Central memory CD8-positive, alpha-beta T cell (primary cell): ENCODE measurements around the gene COBLL1.

Source experiments
- ATAC-seq: fragments of 150-1000 bp; cut with Tn5 transposase; replicated peaks from 2 replicates; pipeline ENCODE4 v1.10.0; 2022; ENCODE audit warnings: mild to moderate bottlenecking, moderate FRiP score, moderate number of reproducible peaks; ENCODE audit not compliant: poor library complexity, severe bottlenecking; ENCODE audit errors: extremely low read depth
- DNase-seq, 2 donors: peaks; one replicate each; pipeline ENCODE4 v3.0.0; 2021; ENCODE audit warnings: low spot score in 2 of 2
- H3K27ac Mint-ChIP-seq: one replicate; pipeline ENCODE4 v1.8.0; 2022; ENCODE audit warnings: low read depth, mild to moderate bottlenecking, moderate library complexity, mixed read lengths
- H3K27me3 Mint-ChIP-seq: one replicate; pipeline ENCODE4 v1.8.0; 2022; ENCODE audit warnings: mixed read lengths
- H3K36me3 Mint-ChIP-seq: one replicate; pipeline ENCODE4 v1.8.0; 2022; ENCODE audit warnings: mild to moderate bottlenecking, moderate library complexity, mixed read lengths; ENCODE audit not compliant: insufficient read depth
- H3K4me1 Mint-ChIP-seq: one replicate; pipeline ENCODE4 v1.8.0; 2022; ENCODE audit warnings: mixed read lengths
- H3K4me3 Mint-ChIP-seq: one replicate; pipeline ENCODE4 v1.8.0; 2022; ENCODE audit warnings: mild to moderate bottlenecking, moderate library complexity, mixed read lengths
- H3K9me3 Mint-ChIP-seq: one replicate; pipeline ENCODE4 v1.8.0; 2022; ENCODE audit warnings: mixed read lengths

Gene COBLL1

DNA sequence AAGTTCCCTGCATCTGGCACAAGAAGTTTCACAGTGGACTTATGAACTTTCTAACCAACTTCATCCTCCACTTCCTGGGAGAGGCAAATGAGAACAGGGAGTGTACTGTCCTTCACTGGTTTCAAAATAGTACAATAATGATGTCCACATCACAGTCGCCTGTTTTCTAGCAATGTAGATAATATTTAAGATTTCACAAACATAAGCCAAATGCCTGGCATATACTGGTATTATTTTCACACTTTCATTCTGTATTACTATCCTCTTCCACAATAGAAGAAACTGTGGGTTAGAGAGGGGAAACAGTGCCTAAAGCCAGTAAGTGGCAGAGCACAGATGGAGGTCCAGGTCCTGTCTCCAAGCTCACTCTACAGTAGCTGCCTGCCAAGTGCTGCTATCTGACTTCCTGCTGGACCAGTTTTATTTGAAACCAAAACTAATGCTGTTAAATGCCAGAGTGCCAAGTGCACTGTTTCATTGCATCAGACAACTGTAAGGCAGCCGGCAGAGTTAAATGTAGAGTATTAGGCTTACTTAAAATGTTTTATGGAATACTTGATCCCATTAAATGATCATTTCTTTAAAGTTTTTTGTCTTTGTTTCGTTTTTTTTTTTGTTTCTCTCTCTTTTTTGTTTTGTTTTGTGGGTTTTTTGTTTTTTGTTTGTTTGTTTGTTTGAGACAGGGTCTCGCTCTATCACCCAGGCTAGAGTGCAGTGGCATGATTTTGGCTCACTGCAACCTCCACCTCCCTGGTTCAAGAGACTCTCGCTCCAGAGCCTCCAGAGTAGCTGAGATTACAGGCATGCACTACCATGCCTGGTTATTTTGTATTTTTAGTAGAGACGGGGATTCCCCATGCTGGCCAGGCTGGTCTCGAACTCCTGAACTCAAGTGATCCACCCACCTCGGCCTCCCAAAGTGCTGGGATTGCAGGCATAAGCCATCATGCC, 15.1 kb downstream of the COBLL1 start:
- ATAC-seq: no peak
- no peak overlapping the region for H3K27ac Mint-ChIP-seq
- H3K4me3 Mint-ChIP-seq: no peak overlapping the region
- no peaks in the 10 kb centered on the region for H3K36me3 Mint-ChIP-seq
- no peaks in the 10 kb centered on the region for H3K4me1 Mint-ChIP-seq
- DNase-seq: no peak
- peaks cover 5% of the 10 kb centered on the region for H3K9me3 Mint-ChIP-seq
- H3K27me3 Mint-ChIP-seq: no peaks in the 10 kb centered on the region

DNA sequence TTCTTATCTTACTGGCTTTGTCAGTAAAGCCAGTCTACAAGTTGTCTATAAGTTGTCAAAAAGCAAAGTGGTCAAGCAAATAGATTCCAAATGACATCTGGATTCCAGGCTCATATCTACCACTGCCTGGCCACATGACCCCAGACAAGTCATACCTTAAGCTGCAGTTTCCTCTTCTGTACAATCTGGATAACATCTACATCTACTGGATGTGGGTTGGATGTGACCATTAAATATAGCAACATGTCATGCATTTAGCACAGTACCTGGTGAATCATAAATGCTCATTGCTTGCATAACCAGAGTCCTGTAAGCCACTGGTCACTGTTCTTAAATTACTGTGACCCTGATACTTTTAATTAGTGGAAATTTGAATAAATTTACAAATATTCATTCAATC, 16.8 kb downstream of the COBLL1 start:
- Mint-ChIP-seq H3K4me3 (no peak overlapping the region), H3K27me3 (no peaks in the 10 kb centered on the region), H3K36me3 (no peaks in the 10 kb centered on the region), H3K27ac (no peak overlapping the region), H3K4me1 (no peaks in the 10 kb centered on the region), H3K9me3 (peaks cover 5% of the 10 kb centered on the region)
- ATAC-seq (no peak), DNase-seq (no peak)

DNA sequence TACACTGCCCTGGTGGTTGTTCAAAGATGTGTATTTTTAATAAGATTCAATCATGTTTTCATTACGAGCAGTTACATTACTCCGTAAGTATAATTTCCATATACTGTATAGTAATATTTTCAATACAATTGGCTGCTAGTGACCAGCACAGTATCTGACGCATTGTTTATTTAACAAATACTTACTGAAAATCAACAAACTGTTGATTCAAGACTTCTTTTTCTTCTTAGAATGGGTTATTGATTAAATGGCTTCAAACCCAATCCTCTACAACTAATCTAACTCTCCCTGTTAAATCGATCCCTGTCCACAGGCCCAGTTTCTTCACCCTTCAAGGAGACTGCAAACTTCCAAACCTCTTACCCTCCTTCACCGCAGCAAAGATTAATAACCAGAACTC, 18.5 kb downstream of the COBLL1 start:
- Mint-ChIP-seq H3K27ac (no peak overlapping the region), H3K36me3 (no peaks in the 10 kb centered on the region), H3K9me3 (peaks cover 5% of the 10 kb centered on the region), H3K4me1 (no peaks in the 10 kb centered on the region), H3K27me3 (no peaks in the 10 kb centered on the region), H3K4me3 (no peak overlapping the region)
- DNase-seq: no peak
- ATAC-seq: no peak

DNA sequence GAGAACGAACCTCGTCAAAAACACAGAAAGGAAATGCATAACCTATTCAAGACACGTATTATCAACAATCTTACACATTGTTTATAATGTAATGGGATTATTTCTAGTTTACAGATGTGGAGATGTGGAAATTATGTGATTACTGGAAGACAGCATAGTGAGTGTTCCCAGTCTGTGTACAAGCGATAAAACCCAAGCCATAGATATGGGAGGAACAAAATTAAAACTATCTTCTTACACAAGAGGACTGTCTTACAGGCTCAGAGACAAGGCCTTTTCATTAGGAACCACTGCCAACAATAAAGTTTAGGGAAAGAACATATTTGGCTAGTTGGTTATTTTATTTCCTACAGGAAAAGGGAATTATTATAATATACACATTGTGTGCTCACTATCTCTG, 20.3 kb downstream of the COBLL1 start:
- H3K27ac Mint-ChIP-seq: no peak overlapping the region
- no peaks in the 10 kb centered on the region for H3K27me3 Mint-ChIP-seq
- H3K4me3 Mint-ChIP-seq: no peak overlapping the region
- DNase-seq: no peak
- peaks cover 5% of the 10 kb centered on the region for H3K9me3 Mint-ChIP-seq
- no peaks in the 10 kb centered on the region for H3K36me3 Mint-ChIP-seq
- ATAC-seq: no peak
- no peaks in the 10 kb centered on the region for H3K4me1 Mint-ChIP-seq

DNA sequence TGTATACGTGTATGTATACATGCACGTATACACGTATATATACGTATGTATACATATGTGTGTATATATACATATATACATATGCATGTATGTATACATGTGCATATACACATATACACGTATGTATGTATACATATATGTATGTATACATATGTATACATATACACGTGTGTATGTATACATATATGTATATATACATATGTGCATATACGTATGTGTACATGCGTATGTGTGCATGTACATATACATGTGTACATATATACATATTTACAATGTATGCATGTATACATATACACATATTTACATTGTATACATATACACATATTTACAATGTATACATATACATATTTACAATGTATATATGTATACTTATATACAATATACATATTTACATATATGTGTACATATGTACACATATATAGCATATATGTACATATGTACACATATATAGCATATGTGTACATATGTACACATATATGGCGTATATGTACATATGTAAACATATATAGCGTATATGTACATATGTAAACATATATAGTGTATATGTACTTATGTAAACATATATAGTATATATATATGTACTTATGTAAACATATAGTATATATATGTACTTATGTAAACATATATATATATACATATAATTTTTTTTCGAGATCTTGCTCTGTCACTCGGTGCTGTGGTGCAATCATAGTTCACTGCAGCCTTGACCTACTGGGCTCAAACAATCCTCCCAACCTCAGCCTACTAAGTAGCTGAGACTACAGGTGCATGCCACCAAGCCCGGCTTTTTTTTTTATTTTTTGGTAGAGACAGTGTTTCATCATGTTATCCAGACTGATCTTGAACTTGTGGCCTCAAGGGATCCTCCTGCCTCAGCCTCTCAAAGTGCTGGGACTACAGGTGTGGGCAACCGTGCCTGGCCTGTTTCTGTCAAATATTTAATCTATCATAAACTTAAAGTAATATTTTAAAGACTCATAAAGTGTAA, 23.2 kb downstream of the COBLL1 start:
- Mint-ChIP-seq H3K27me3 (no peaks in the 10 kb centered on the region), H3K4me1 (no peaks in the 10 kb centered on the region), H3K36me3 (no peaks in the 10 kb centered on the region), H3K27ac (no peak overlapping the region), H3K4me3 (no peak overlapping the region), H3K9me3 (peaks cover 4% of the 10 kb centered on the region)
- no peak for DNase-seq
- ATAC-seq: no peak

DNA sequence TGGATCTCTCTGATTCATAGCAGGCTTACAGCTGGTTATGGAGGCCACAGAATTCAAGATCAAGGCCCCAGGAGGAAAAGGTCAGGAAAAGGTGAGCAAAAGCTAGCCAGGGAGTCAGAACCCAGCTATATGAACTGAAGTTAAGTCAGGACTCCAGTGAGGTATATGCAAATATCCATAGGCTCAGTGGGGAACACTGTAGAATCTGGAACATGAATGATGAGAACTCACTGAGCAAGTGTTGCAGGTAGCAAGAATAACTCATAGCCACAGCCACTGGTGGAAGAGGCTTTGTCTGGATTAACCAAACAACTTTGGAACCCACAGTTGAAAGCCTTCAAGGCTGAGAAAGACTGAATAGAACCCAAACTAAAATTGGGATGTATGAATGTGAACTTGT, 24.7 kb downstream of the COBLL1 start:
- no peak for ATAC-seq
- no peaks in the 10 kb centered on the region for H3K9me3 Mint-ChIP-seq
- H3K4me3 Mint-ChIP-seq: no peak overlapping the region
- no peaks in the 10 kb centered on the region for H3K27me3 Mint-ChIP-seq
- H3K36me3 Mint-ChIP-seq: no peaks in the 10 kb centered on the region
- H3K27ac Mint-ChIP-seq: no peak overlapping the region
- no peak for DNase-seq
- no peaks in the 10 kb centered on the region for H3K4me1 Mint-ChIP-seq

DNA sequence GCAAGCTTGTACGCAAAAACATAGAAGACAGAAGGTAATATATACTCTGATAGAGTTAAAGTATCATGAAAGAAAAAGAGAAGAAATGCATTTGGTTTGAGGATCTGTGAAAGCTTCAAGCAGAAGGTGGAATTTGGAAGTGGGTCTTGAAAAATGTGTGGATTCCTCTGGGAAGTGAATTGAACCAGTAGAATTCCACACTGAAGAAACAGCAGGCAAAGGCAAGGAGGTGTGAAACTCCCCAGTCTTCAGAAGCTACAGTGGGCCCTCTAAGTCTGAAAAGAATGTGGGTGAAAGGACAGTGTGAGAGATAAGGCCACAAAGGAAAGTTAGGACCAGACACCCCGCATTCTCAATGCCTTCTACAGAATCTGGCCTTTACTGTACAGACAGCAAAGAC, 25.6 kb downstream of the COBLL1 start:
- Mint-ChIP-seq H3K36me3 (no peaks in the 10 kb centered on the region), H3K4me1 (no peaks in the 10 kb centered on the region), H3K4me3 (no peak overlapping the region), H3K9me3 (no peaks in the 10 kb centered on the region), H3K27ac (no peak overlapping the region), H3K27me3 (no peaks in the 10 kb centered on the region)
- no peak for DNase-seq
- ATAC-seq: no peak

DNA sequence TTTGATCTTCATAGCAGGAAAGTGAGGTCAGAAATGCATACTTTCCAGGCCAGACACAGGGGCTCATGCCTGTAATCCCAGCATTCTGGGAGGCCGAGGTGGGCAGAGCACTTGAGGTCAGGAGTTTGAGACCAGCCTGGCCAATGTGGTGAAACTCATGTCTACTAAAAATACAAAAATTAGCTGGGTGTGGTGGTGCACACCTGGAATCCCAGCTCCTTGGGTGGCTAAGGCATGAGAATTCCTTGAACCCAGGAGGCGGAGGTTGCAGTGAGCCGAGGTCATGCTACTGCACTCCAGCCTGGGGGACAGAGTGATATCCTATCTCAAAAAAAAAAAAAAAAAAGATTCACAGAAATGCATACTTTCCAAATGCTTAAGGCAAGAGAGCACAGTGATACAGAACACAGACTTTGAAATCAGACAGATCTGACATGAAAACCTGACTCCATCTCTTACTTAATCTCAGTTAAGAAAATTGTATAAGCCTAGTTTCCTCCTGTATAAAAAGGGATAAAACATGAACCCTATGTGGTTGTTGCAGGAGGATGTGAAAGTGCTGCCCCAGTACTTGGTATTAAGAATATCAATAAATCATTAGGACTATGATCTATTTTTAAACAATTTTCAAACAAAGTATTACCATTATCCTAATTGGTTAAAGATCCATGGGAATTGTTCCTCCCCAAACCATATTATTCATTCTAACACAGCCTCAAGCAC, 26.4 kb downstream of the COBLL1 start:
- Mint-ChIP-seq H3K36me3 (no peaks in the 10 kb centered on the region), H3K4me3 (no peak overlapping the region), H3K27ac (no peak overlapping the region), H3K4me1 (no peaks in the 10 kb centered on the region), H3K9me3 (no peaks in the 10 kb centered on the region), H3K27me3 (no peaks in the 10 kb centered on the region)
- ATAC-seq: no peak
- no peak for DNase-seq

DNA sequence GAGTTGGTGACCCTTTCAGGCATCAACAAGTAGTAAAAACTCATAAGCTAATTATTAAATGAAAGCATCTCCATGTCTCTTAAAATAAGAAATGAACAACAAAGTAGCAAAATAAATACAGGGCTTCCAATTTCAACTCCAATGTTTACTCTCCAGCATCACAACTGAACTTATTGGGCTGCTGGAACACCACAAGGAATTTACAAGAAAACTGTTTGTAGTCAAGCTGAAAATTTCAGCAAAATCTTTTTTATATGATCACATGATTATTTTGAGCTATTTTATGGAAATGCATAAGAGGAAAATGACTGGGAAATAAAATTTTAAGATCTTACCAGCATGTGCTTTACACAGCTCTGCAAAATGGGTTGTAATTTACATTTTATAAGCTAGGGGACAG, 28.1 kb downstream of the COBLL1 start:
- no peak overlapping the region for H3K4me3 Mint-ChIP-seq
- H3K4me1 Mint-ChIP-seq: no peaks in the 10 kb centered on the region
- H3K9me3 Mint-ChIP-seq: no peaks in the 10 kb centered on the region
- no peak overlapping the region for H3K27ac Mint-ChIP-seq
- H3K27me3 Mint-ChIP-seq: no peaks in the 10 kb centered on the region
- ATAC-seq (no peak), DNase-seq (no peak)
- H3K36me3 Mint-ChIP-seq: no peaks in the 10 kb centered on the region

DNA sequence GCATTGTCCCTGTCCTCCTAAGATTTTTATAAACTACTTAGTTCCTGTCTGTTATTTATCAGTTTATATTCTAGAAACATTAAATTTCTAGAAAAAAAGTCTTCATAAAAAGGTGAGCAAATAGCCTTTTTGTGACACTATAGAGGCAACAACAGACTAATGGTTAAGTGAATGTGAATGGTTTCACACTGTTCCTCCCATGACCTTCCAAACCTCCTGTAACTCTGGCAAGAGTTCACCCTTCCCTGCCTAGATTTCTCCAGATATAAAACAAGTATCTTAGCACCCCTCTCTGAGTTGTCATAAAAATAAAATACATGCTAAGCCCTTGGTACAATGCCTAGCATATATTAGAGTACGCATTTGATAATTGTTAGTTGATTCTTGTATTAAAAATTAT, 29.2 kb downstream of the COBLL1 start:
- no peak overlapping the region for H3K4me3 Mint-ChIP-seq
- H3K36me3 Mint-ChIP-seq: no peaks in the 10 kb centered on the region
- ATAC-seq (no peak), DNase-seq (no peak)
- no peak overlapping the region for H3K27ac Mint-ChIP-seq
- no peaks in the 10 kb centered on the region for H3K4me1 Mint-ChIP-seq
- H3K9me3 Mint-ChIP-seq: no peaks in the 10 kb centered on the region
- no peaks in the 10 kb centered on the region for H3K27me3 Mint-ChIP-seq

DNA sequence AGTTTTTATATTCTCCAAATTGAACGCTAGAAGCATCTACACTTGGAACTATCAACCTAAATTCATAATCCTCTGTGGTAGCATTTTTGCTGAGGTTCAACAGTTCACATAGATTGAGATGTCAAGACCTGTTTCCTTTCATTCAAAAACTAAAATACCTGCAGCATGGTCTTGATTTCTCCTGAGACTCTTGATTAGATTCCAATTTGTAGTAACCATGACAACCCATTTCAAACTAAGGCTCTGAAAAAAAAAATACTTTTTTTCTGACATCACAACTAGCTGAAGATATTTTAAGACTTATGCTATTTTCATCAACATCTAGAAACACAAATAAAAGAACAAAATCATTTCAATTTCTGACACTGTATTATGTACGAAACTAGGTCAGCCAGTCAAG, 29.8 kb downstream of the COBLL1 start:
- Mint-ChIP-seq H3K27ac (no peak overlapping the region), H3K4me3 (no peak overlapping the region), H3K4me1 (no peaks in the 10 kb centered on the region), H3K27me3 (no peaks in the 10 kb centered on the region), H3K9me3 (no peaks in the 10 kb centered on the region), H3K36me3 (no peaks in the 10 kb centered on the region)
- ATAC-seq (no peak), DNase-seq (no peak)

DNA sequence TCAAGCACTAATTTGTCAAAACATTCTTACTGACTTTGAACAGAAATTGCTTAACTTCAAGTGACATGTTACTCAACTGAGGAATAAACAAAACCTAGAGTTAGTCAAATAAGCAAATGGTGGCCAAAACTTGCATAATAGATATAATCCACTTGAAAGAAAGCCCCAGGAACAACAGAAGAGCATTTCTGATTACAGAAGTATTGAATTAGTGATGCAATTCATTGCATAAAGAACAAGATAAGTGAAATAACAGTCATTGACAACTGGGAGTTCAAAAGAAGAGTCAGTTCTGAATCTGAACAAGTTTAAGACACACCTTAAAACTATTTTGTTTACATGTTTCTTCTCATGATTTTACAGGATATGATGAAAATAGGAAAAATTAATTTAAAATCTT, 30.8 kb downstream of the COBLL1 start:
- H3K27ac Mint-ChIP-seq: no peak overlapping the region
- no peak overlapping the region for H3K4me3 Mint-ChIP-seq
- no peaks in the 10 kb centered on the region for H3K9me3 Mint-ChIP-seq
- H3K36me3 Mint-ChIP-seq: no peaks in the 10 kb centered on the region
- no peaks in the 10 kb centered on the region for H3K4me1 Mint-ChIP-seq
- no peaks in the 10 kb centered on the region for H3K27me3 Mint-ChIP-seq
- ATAC-seq: no peak
- no peak for DNase-seq
